GM21515 (cell line): ENCODE data around the gene KRTAP25-1.

Experiments
- ATAC-seq: cut with Tn5 transposase; IDR thresholded peaks from one replicate; pipeline ENCODE4 v1.9.1; 2021; ENCODE audit not compliant: unreplicated experiment

KRTAP25-1 gene

DNA sequence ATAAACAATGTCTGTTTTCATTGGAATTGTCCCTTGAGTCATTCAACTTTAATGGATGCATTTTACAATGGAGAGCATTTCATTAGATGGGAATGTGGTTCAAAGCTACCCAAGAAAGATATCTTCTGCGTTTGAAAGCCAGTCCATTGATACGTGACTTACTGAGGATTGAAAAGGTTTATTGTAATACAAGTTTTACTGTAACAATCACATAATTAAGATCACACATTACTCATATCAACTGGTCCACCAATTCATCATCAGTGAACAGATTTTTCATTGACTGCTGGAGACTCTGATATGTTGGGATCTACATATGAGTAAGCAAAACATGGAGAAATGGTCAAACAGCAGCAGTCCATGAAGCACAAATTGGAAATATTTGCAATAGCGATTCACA lies 39.4 kb downstream of the KRTAP25-1 start:
- no peak for ATAC-seq

DNA sequence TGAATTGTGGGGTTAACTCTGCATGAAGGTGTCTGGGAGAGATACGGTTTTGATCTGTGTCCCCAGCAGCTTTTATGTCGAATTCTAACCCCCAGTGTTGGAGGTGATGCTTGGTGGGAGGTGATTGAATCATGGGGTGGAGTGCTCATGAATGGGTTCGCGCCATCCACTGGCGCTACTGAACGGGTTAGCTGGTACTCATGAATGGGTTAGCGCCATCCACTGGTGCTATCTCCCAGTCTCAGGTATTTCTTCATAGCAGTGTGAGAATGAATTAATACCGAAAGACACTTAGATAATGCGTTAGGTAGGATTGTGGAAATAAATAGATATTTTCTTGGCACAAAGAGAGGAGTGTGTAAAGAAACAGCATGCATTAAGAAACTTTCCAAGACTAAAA lies 40.5 kb downstream of the KRTAP25-1 start:
- no peak for ATAC-seq

DNA sequence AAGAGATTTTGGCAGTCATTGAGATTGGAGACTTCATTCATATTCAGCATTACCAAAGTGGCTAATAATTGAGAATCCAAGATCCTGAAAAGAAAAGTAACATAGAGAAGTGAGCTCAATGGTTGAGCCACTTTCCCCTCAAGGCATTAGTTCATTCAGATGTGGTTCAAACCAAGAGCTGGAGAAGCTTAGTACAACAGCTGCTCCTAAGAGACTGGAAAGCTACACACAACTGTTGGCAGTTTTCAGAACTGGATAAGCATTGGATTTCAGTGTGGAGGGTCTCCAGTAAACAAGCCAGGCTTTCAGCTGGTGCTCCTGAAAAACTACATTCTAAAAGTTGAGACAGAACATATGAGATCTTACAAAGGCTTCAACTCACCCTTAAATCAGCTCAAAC lies 44.3 kb downstream of the KRTAP25-1 start:
- ATAC-seq: no peak

DNA sequence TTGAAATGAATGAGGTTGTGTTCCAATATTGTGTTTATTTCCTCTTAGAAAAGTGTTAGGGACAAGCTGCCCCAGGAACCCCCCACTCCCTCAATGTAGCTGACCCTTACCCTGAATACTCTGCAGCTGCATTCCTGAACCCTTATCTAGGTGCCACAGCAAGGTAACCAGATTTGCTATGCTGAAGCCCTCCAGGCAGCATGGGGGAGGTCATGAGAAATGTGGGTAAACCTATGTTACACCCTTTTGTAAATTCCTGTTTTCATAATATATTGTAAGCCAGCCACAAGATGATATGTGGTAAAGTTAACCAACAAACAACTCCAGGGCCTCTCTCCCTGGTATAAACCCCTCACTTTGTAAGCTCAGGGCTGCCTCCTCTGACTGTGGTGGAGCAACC lies 45.6 kb downstream of the KRTAP25-1 start:
- no peak for ATAC-seq

DNA sequence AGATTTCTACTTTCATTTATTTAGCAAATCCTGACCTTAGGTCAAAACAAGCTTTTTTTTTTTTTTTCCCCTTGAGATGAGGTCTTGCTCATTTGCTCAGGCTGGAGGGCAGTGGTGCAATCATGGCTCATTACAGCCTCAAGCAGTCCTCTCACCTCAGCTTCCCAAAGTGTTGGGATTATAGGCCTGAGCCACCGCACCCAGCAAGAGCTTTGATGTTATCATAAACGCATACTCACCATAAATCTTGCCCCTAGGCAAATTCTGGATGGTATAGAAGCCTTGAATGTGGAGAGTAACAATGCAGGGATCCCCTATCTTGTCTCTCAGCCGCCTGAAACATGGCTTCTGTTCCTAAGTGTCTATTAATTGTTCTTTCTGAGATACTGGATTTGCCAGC lies 48.7 kb downstream of the KRTAP25-1 start:
- ATAC-seq: no peak
